SK-N-SH (cell line): Measurements from ENCODE around the gene KCNC3. TPM values are rescaled to one million over a fixed set of nuclear protein-coding genes. Genes with fewer than 3 reads are reported as not detected.

Experiments
- CTCF ChIA-PET: fragments of 300-600, 350-600 bp; formaldehyde crosslinking; extraction: SDS; loops from one replicate; lab custom pipeline; 2021; lab: Yijun Ruan, JAX
- POLR2A ChIA-PET: fragments of 350-600 bp; sonication (Branson Sonifier 250); formaldehyde crosslinking; extraction: SDS; loops from one replicate; lab custom pipeline; 2020; ENCODE audit warnings: antibody characterized with exemption, inconsistent platforms; lab: Yijun Ruan, JAX
- DNase-seq: peaks from one replicate; pipeline ENCODE4 v3.0.0; 2012
- H2AFZ ChIP-seq: fragments of 200-600 bp; sonication (generic); 2 replicates; pipeline ENCODE4 v1.8.1; 2016; ENCODE audit warnings: antibody characterized with exemption, mild to moderate bottlenecking, low read depth
- H3F3A ChIP-seq: fragments of 200-600 bp; sonication (generic); replicated peaks from 2 replicates; pipeline ENCODE3; 2016; ENCODE audit warnings: antibody characterized with exemption, mild to moderate bottlenecking; ENCODE audit not compliant: insufficient read depth
- H3K27ac ChIP-seq, 2 experiments: fragments of 200-500 bp in 1 of 2; fragments of 200-600 bp in 1 of 2; sonication (Bioruptor generic) in 1 of 2; sonication (generic), shearing (Covaris generic) in 1 of 2; 2 replicates each; pipeline versions ENCODE4 v1.5.1 to v1.6.1; 2014 to 2016; ENCODE audit warnings: low read depth in 2 of 2, inconsistent platforms in 1 of 2, low read length in 1 of 2, mild to moderate bottlenecking in 1 of 2, mixed read lengths in 1 of 2
- H3K27me3 ChIP-seq: fragments of 200-600 bp; sonication (generic), shearing (Covaris generic); 2 replicates; pipeline ENCODE4 v1.6.1; 2016; ENCODE audit warnings: mixed run types; ENCODE audit not compliant: insufficient read depth
- H3K36me3 ChIP-seq, 2 experiments: fragments of 200-500 bp in 1 of 2; fragments of 200-600 bp in 1 of 2; sonication (Bioruptor generic) in 1 of 2; sonication (generic) in 1 of 2; replicated peaks in 1 of 2; 2 replicates each; pipeline versions ENCODE3 to v1.5.1; 2014 to 2016; ENCODE audit warnings: low read length in 1 of 2, mild to moderate bottlenecking in 1 of 2; ENCODE audit not compliant: insufficient read depth in 2 of 2, control insufficient read depth in 1 of 2
- H3K4me1 ChIP-seq, 2 experiments: fragments of 200-500 bp in 1 of 2; fragments of 200-600 bp in 1 of 2; sonication (Bioruptor generic) in 1 of 2; sonication (generic), shearing (Covaris generic) in 1 of 2; 2 replicates each; pipeline versions ENCODE4 v1.5.1 to v1.6.1; 2014 to 2016; ENCODE audit warnings: low read depth in 1 of 2, low read length in 1 of 2, mixed run types in 1 of 2; ENCODE audit not compliant: insufficient read depth in 2 of 2, control insufficient read depth in 1 of 2
- H3K4me2 ChIP-seq: fragments of 200-600 bp; sonication (generic), shearing (Covaris generic); 2 replicates; pipeline ENCODE4 v1.6.1; 2017; ENCODE audit warnings: mixed run types
- H3K4me3 ChIP-seq, 2 experiments: fragments of 200-500 bp in 1 of 2; fragments of 200-600 bp in 1 of 2; sonication (Bioruptor generic) in 1 of 2; sonication (generic), shearing (Covaris generic) in 1 of 2; 2 replicates each; pipeline versions ENCODE4 v1.5.1 to v1.8.1; 2014 to 2016; ENCODE audit warnings: low read depth in 2 of 2, inconsistent platforms in 1 of 2, low read length in 1 of 2, mild to moderate bottlenecking in 1 of 2, mixed read lengths in 1 of 2, moderate library complexity in 1 of 2
- H3K79me2 ChIP-seq: fragments of 200-600 bp; sonication (generic); 2 replicates; pipeline ENCODE4 v1.8.1; 2017; ENCODE audit warnings: mild to moderate bottlenecking; ENCODE audit not compliant: insufficient read depth
- H3K9ac ChIP-seq: fragments of 200-600 bp; sonication (generic); 2 replicates; pipeline ENCODE4 v1.6.1; 2017; ENCODE audit warnings: mixed run types
- H3K9me2 ChIP-seq: fragments of 200-600 bp; sonication (generic); 2 replicates; pipeline ENCODE4 v1.6.1; 2017; ENCODE audit warnings: mixed run types
- H3K9me3 ChIP-seq: fragments of 200-600 bp; sonication (generic); 2 replicates; pipeline ENCODE4 v1.6.1; 2017; ENCODE audit warnings: mixed run types, mild to moderate bottlenecking, moderate library complexity
- H4K20me1 ChIP-seq: fragments of 200-600 bp; sonication (generic); 2 replicates; pipeline ENCODE4 v1.6.1; 2017; ENCODE audit warnings: mild to moderate bottlenecking, mixed run types; ENCODE audit not compliant: insufficient read depth
- FOXJ3 ChIP-seq: sonication (generic); formaldehyde crosslinking; IDR thresholded peaks from 2 replicates; pipeline ENCODE4 v1.5.1; 2020; ENCODE audit warnings: mild to moderate bottlenecking, missing genetic modification reagents
- IRF3 ChIP-seq: fragments of 150-350 bp; IDR thresholded peaks from 2 replicates; pipeline ENCODE4 v1.6.1; 2016; ENCODE audit warnings: mild to moderate bottlenecking, low read depth, low read length
- JUND ChIP-seq: IDR thresholded peaks from 2 replicates; pipeline ENCODE4 v1.4.0; 2012
- MXI1 ChIP-seq: IDR thresholded peaks from 2 replicates; pipeline ENCODE4 v1.6.1; 2012; ENCODE audit warnings: mild to moderate bottlenecking, low read depth, low read length, improper control_type of control experiment
- NFIC ChIP-seq: IDR thresholded peaks from 2 replicates; pipeline ENCODE4 v1.4.0; 2012; ENCODE audit warnings: borderline replicate concordance
- NRF1 ChIP-seq: IDR thresholded peaks from 2 replicates; pipeline ENCODE4 v1.6.1; 2012; ENCODE audit warnings: low read depth, mild to moderate bottlenecking, low read length
- PBX3 ChIP-seq: IDR thresholded peaks from 2 replicates; pipeline ENCODE4; 2012
- POLR2AphosphoS5 ChIP-seq: IDR thresholded peaks from 2 replicates; pipeline ENCODE4 v1.6.1; 2012; ENCODE audit warnings: low read depth, low read length
- RXRA ChIP-seq: IDR thresholded peaks from 2 replicates; pipeline ENCODE4 v1.4.0; 2012; ENCODE audit warnings: low read depth, mild to moderate bottlenecking, borderline replicate concordance
- SIN3A ChIP-seq: IDR thresholded peaks from 2 replicates; pipeline ENCODE4 v1.6.1; 2012; ENCODE audit warnings: low read depth, mild to moderate bottlenecking, low read length, moderate library complexity, borderline replicate concordance
- SMC3 ChIP-seq: IDR thresholded peaks from 2 replicates; pipeline ENCODE4 v1.6.1; 2012; ENCODE audit warnings: low read depth, low read length, improper control_type of control experiment
- TAF1 ChIP-seq: IDR thresholded peaks from 2 replicates; pipeline ENCODE4 v1.6.1; 2012; ENCODE audit warnings: low read depth, mild to moderate bottlenecking, low read length, moderate library complexity, borderline replicate concordance
- TEAD4 ChIP-seq: IDR thresholded peaks from 2 replicates; pipeline ENCODE4 v1.4.0; 2012; ENCODE audit warnings: mild to moderate bottlenecking, borderline replicate concordance; ENCODE audit not compliant: insufficient read depth
- YY1 ChIP-seq: IDR thresholded peaks from 2 replicates; pipeline ENCODE4 v1.4.0; 2012; ENCODE audit warnings: low read depth, mild to moderate bottlenecking
- WGBS: methylation state at CpG from one replicate; pipeline ENCODE4 v1.1.6; 2017; ENCODE audit warnings: low lambda C conversion rate; 5-methylcytosine and 5-hydroxymethylcytosine counted together
- polyA plus RNA-seq, 3 experiments: library from polyadenylated mRNA; depleted of rRNA; stranded (reverse); fragments of >200 nt; gene quantifications; 2 replicates each; pipeline ENCODE4 v1.2.3, GENCODE V29; 2012
- TF ChIP-seq, protein P1 (sequence below): IDR thresholded peaks from 2 replicates; pipeline ENCODE4 v1.4.0; 2012; ENCODE audit warnings: low read depth, borderline replicate concordance

KCNC3 gene
- polyA plus RNA-seq, 1 of the 3 experiments (the other 2 are of a cell fraction), result 0.30 TPM

GRCh38 chr19:50328873-50329145, 368 bp downstream of the KCNC3 start:
- Histone ChIP-seq H4K20me1 (0 out of 2 replicates have a peak, but pooled peaks cover 3% of the 10 kb centered on the region), H3K4me3 (peak overlapping the region in 1 of 2 experiments; percentile 45; a peak in 2 of 4 replicates), H3F3A (peaks cover 9% of the 10 kb centered on the region), H3K4me1 (peaks cover 7 to 51% of the 10 kb centered on the region in 2 experiments; a peak in 2 of 4 replicates), H3K79me2 (no peaks in the 10 kb centered on the region), H3K36me3 (no peaks in the 10 kb centered on the region), H3K9me3 (no peaks in the 10 kb centered on the region), H2AFZ (no peak overlapping the region), H3K9me2 (no peaks in the 10 kb centered on the region), H3K4me2 (no peak overlapping the region), H3K27ac (peak overlapping the region in 1 of 2 experiments; percentile 63; a peak in 1 of 4 replicates)
- DNase-seq, result no peak
- WGBS, result 3% methylated on average over 20 of the region's 40 CpGs
- ChIA-PET CTCF (interaction anchor here (0.7 to 2.1 kb wide), 11 partner anchors 10 to 281 kb away, joined by 3 to 17 read pairs (median 7); no protein-coding TSS in a partner anchor), POLR2A (interaction anchor here (0.8 to 1.0 kb wide), 2 partner anchors 13 to 17 kb away, joined by 3 to 9 read pairs; no protein-coding TSS in a partner anchor)
- TF ChIP-seq TAF1 (peak; percentile 34; the same call in 1 of the 2 replicates), NRF1 (peak; percentile 22; the same call in 1 of the 2 replicates), RXRA (no peak), SMC3 (0 out of 2 replicates have a peak, but pooled peaks have one; percentile 2), POLR2AphosphoS5 (no peak), FOXJ3 (CRISPR knock-in tag) (no peak)
- TF ChIP-seq, all 33 proteins: peak for 3
- Histone ChIP-seq H3K27me3 (peaks cover 16% of the 10 kb centered on the region; the same call in 1 of the 2 replicates), H3K9ac (no peak overlapping the region)

- Histone ChIP-seq H3K9me2 (no peaks in the 10 kb centered on the region), H3K27ac (peak overlapping the region in 1 of 2 experiments; percentile 63; a peak in 1 of 4 replicates), H3K9ac (no peak overlapping the region), H3K4me3 (peak overlapping the region; percentile 45 to 56), H4K20me1 (0 out of 2 replicates have a peak, but pooled peaks cover 3% of the 10 kb centered on the region), H3K36me3 (no peaks in the 10 kb centered on the region), H3K4me2 (peak overlapping the region; percentile 68; the same call in 1 of the 2 replicates), H3K27me3 (peaks cover 16% of the 10 kb centered on the region; the same call in 1 of the 2 replicates), H2AFZ (no peak overlapping the region), H3F3A (peaks cover 9% of the 10 kb centered on the region), H3K79me2 (no peaks in the 10 kb centered on the region), H3K4me1 (peaks cover 7 to 51% of the 10 kb centered on the region in 2 experiments; a peak in 2 of 4 replicates), H3K9me3 (no peaks in the 10 kb centered on the region)
- ChIA-PET CTCF (interaction anchor here (0.6 to 2.1 kb wide), 16 partner anchors 11 to 394 kb away, joined by 3 to 17 read pairs (median 4); no protein-coding TSS in a partner anchor), POLR2A (interaction anchor here (0.8 to 1.0 kb wide), 3 partner anchors 12 to 16 kb away, joined by 3 to 5 read pairs (median 3); no protein-coding TSS in a partner anchor)
- TF ChIP-seq SIN3A (no peak), PBX3 (no peak), TEAD4 (no peak), NFIC (no peak), IRF3 (no peak), MXI1 (no peak), YY1 (no peak), JUND (no peak), TAF1 (no peak), SMC3 (no peak; the same call in 1 of the 2 replicates)
- TF ChIP-seq, protein P1, sequence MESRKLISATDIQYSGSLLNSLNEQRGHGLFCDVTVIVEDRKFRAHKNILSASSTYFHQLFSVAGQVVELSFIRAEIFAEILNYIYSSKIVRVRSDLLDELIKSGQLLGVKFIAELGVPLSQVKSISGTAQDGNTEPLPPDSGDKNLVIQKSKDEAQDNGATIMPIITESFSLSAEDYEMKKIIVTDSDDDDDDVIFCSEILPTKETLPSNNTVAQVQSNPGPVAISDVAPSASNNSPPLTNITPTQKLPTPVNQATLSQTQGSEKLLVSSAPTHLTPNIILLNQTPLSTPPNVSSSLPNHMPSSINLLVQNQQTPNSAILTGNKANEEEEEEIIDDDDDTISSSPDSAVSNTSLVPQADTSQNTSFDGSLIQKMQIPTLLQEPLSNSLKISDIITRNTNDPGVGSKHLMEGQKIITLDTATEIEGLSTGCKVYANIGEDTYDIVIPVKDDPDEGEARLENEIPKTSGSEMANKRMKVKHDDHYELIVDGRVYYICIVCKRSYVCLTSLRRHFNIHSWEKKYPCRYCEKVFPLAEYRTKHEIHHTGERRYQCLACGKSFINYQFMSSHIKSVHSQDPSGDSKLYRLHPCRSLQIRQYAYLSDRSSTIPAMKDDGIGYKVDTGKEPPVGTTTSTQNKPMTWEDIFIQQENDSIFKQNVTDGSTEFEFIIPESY, result no peak
- DNase-seq, result peak; percentile 55
- WGBS, result 3% methylated on average over 23 of the region's 104 CpGs
These were observed 829 bp downstream of the KCNC3 start for GRCh38 chr19:50328224-50328872.
